Stomach smooth muscle (tissue), 2 donors: ENCODE measurements around the gene ADAMTSL2.

Experiments used
- H3K27ac ChIP-seq: one replicate; pipeline ENCODE4 v1.7.0; 2013; ENCODE audit warnings: mild to moderate bottlenecking, low read length, inconsistent platforms
- H3K27me3 ChIP-seq, 2 donors: one replicate each; pipeline ENCODE4 v1.7.0; 2013; ENCODE audit warnings: low read length in 2 of 2; ENCODE audit not compliant: insufficient read depth in 2 of 2, control insufficient read depth in 1 of 2
- H3K36me3 ChIP-seq, 2 donors: one replicate each; pipeline ENCODE4 v1.7.0; 2013; ENCODE audit warnings: low read length in 2 of 2; ENCODE audit not compliant: control insufficient read depth in 2 of 2, insufficient read depth in 2 of 2
- H3K4me1 ChIP-seq: one replicate; pipeline ENCODE4 v1.7.0; 2013; ENCODE audit warnings: low read length; ENCODE audit not compliant: control insufficient read depth, insufficient read depth
- H3K4me3 ChIP-seq, 2 donors: one replicate each; pipeline ENCODE4 v1.7.0; 2013; ENCODE audit warnings: low read length in 2 of 2
- H3K9ac ChIP-seq, 2 donors: one replicate each; pipeline ENCODE4 v1.7.0; 2013; ENCODE audit warnings: low read length in 2 of 2, mild to moderate bottlenecking in 1 of 2
- H3K9me3 ChIP-seq, 2 donors: one replicate each; pipeline ENCODE4 v1.7.0; 2013; ENCODE audit warnings: low read length in 2 of 2; ENCODE audit not compliant: control insufficient read depth in 2 of 2
- donor health status: healthy.
- donor health status: Pancreatic carcinoma.

The ADAMTSL2 gene

DNA sequence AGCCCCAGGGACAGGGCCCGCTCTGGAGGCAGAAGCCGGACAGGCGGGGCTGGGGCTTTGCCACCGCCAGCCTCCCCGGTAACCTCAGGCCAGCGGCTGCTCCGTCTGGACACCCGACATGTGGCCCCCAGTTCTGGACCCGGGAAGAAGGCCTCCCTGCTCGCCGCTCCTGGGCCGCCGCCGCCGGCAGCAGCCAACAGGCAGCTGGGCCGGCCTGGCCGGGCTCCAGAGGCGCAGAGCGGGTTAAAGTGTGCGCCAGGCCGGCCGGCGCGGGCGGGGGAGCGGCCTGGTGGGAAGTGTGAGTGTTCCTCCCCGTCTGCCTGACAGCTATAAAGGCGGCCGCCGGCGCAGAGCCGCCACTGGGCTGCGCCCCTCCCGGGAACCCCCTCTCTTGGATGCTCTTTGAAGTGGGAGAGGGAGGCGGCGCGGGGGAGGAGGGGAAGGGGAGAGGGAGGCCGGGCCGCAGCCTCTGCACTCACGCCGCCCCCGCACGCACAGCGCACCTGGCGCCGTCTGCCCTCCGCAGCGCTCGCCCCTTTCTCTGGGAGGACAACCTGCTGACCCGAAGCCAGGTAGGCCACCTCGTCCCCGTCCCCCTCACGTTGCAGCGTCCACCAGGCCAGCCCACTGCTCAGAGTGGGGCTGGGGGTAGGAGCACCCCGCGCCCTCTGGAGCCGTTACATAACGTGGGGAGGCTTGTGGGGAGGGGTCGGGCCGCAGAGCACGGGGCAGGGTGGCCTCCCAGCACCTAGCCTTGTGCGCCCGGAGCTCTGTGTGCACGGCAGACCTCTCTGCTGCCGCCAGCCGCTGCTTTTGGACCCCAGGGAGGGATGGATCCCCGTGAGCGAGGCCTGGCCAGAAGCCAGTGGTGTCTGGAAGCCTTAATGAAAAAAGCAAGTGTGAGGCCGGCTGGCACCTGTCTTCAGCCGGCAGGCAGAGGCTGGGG lies at the start of gene ADAMTSL2:
TSS of gene ADAMTSL2 (plus strand) at position 359 of the 946 bp plus-strand sequence. CDS start 2,009 bp downstream, outside the sequence.
- Histone ChIP-seq H3K27ac (peak within 1 kb of the TSS; percentile 24), H3K27me3 (no peaks in the 10 kb centered on the region), H3K9ac (peak within 1 kb of the TSS in 1 of 2 donors; percentile 48), H3K36me3 (no peaks in the 10 kb centered on the region), H3K4me1 (peaks cover 30% of the 10 kb centered on the region), H3K4me3 (peak within 1 kb of the TSS; percentile 67 to 73), H3K9me3 (no peaks in the 10 kb centered on the region)

DNA sequence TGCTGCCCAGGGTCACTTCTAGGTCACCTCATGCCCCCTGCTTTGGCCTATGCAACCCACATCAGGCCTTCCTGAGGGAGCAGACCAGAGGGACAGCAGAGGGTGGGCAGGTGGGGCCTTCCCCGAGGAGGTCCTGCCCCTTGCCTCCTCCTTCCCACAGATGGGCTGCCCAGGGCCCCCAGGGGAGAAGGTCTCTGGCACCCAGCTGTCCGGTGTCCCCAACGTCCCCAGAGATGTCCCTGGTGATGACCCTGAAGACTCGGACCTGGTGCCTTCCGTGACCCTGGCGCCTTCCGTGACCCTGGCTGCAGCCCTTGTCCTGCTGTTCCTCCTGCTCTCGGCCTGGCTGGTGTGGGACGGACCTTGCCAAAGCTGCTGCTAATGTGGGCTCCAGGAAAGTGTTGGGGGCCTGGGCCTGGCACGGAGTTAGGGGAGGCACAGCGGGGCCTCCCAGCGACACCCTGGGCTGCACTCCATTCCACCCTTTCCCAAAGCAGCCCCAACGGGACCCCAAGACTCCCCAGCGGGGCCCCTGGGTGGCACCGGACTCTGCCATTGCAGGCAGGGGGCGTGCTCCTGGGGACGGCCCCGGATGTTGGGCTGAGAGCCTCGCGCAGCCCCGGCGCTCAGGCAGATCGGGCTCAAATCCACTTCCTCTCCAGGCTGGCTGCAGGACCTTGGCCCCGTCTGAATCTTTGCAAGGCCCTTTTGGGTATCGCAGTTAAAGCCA lies 48.8 kb upstream of the ADAMTSL2 start:
- H3K27ac ChIP-seq, result no peak overlapping the region
- no peaks in the 10 kb centered on the region for H3K4me1 ChIP-seq
- no peaks in the 10 kb centered on the region for H3K36me3 ChIP-seq
- peaks cover 3 to 4% of the 10 kb centered on the region in 2 donors for H3K27me3 ChIP-seq
- no peaks in the 10 kb centered on the region for H3K9me3 ChIP-seq
- no peak overlapping the region for H3K9ac ChIP-seq
- no peak overlapping the region for H3K4me3 ChIP-seq

DNA sequence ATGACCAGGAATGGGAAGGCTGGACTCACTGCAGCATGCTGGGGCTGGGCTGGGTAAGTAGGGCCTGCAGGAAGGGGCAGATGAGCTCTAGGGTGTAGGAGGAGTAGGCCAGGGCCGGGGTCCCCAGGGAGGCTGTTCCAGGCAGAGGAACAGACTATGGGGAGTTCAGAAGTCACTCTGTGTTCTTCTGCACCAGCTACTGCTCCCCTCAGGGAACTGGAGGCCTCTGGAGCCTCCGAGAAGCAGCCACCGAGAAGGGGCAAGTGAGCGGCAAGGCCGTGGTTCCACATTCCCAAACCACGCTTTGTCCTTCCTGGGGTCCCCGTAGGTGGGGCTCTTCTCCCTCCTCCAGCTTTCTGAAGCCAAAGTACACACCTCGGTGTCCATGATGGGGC lies 47.2 kb upstream of the ADAMTSL2 start:
- no peaks in the 10 kb centered on the region for H3K36me3 ChIP-seq
- no peak overlapping the region for H3K9ac ChIP-seq
- H3K9me3 ChIP-seq, result no peaks in the 10 kb centered on the region
- peaks cover 3 to 4% of the 10 kb centered on the region in 2 donors for H3K27me3 ChIP-seq
- H3K27ac ChIP-seq, result no peak overlapping the region
- H3K4me1 ChIP-seq, result no peaks in the 10 kb centered on the region
- no peak overlapping the region for H3K4me3 ChIP-seq

DNA sequence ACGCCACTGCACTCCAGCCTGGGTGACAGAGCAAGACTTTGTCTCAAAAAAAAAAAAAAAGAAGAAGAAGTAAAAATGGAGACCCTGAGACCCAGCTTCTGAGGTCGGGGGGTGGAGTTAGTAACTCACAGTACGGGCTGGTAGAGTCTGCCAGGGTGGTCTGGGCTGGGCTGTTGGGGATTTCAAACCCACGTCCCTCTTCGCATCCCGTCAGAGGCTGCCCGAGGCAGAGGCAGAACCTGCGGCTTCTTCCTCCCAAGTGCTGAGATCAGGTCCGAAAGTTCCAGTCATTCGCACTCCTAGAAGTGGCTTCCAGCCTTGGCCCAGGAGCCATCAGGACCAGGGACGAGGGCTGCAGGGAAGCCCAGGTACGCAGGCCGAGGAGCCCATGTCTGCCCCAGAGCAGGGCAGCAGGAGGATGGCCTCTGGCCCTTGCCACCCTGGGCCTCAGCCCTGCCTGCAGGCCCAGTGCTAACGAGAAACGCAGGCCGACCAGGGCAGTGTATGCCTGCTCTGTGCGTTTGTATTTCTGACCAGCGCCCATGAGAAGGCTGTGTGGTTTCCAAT lies 45.7 kb upstream of the ADAMTSL2 start:
- Histone ChIP-seq H3K9me3 (no peaks in the 10 kb centered on the region), H3K27ac (no peak overlapping the region), H3K36me3 (no peaks in the 10 kb centered on the region), H3K4me1 (no peaks in the 10 kb centered on the region), H3K27me3 (peaks cover 3 to 4% of the 10 kb centered on the region in 2 donors), H3K9ac (no peak overlapping the region), H3K4me3 (no peak overlapping the region)

DNA sequence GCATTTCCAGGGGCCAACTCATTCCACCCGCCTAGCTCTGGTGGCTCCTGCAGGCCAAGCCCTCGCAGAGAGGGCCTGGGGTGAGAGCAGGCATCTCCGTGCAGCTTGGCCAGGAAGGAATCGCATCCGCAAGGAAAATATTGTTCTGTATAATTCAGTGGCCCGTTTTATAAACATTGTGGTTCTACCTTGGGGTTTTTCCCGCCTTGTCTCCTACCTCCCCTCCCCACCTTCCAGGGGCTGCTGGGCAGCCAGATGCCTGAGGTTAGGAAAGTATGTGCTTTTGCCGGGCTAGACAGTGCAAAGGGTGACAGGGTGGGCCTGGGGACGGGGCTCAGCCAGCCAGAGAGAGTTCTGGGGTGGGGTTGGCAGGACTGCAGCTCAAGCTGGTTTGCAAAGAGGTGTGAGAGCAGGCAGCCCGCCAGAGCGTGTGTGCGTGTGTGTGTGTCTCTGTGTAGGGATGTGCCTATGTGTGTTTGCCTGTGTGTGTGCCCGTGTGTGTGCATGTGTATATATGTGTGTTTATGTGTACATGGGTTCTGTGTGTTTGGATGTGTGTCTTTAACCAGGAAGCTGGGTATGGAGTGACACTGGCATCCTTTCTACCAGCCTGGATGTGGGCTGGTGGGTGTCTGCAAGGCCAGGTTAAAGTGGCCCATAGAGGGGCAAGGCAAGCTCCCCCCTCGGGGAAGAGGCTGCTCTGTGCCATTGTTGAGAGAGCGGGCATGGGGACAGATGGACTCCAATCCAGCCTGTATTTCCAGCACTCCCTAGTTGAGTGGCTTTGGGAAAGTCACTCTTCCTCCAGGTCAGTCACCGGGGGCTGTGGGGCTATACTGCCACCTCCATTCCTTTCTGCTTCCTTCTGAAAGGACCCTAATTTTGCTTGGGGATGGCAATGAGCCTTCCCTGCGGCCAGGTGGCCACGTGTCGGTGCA lies 45.0 kb upstream of the ADAMTSL2 start:
- no peaks in the 10 kb centered on the region for H3K36me3 ChIP-seq
- H3K27me3 ChIP-seq, result peaks cover 3 to 4% of the 10 kb centered on the region in 2 donors
- no peak overlapping the region for H3K9ac ChIP-seq
- H3K4me3 ChIP-seq, result no peak overlapping the region
- no peak overlapping the region for H3K27ac ChIP-seq
- no peaks in the 10 kb centered on the region for H3K4me1 ChIP-seq
- no peaks in the 10 kb centered on the region for H3K9me3 ChIP-seq

DNA sequence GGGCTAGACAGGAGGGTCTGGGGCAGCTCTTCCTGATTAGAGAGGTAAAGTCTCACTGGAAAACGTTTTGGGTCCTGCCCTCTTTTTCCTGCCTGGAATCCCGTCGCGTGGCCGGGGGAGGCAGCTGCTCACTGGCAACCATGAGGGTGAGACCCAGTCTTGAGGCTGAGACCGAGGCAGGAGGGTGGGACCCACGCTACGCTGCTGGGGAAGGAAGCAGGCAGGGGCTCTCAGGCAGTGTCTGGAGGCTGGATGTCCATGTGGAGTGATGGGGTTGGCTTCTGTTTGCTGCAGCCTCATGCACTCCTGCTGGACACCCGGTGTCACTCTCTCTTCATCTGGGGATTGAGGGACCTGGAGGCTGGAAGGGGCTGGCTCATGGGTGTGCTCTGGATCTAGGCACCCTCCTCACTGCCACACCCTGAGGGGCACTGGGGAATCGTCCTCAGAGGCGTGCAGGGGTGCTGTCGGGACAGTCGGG lies 44.3 kb upstream of the ADAMTSL2 start:
- H3K27ac ChIP-seq, result no peak overlapping the region
- H3K27me3 ChIP-seq, result peaks cover 3 to 4% of the 10 kb centered on the region in 2 donors

DNA sequence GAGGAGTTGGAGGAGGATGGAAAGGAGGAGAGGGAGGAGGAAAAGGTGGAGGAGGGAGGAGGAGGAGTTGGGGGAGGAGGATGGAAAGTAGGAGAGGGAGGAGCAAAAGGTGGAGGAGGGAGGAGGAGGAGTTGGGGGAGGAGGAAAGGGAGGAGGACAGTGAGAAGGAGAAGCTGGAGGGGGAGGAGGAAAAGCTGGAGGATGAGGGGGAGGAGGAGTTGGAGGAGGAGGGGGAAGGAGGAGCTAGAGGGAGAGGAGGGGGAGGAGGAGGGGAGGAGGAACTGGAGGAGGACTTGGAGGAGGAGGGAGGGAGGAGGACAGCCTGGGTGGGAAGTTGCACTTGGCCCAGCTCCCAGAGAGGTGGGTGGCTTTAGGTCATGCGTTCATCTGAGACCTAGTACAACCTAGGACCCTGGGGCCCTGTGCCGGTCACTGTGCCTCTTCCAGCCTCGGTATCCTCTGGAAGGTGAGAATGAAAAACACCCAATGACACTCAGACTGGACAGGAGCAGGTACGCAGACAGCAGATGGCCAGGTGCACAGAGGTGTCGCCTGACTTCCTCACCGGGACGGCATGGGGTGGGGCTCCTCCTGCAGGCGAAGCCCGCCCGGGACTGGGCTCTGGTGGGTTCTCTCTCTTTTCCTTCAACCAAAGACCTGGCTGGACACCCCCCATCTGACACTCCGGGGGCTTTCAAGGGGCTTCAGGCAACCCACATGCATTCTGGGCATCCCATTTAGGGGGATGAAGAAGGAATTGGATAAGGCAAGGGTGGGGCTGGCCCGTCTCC lies 43.4 kb upstream of the ADAMTSL2 start:
- H3K27me3 ChIP-seq, result peaks cover 4 to 5% of the 10 kb centered on the region in 2 donors

More for the DNA sequence above, 44.3 kb upstream of the ADAMTSL2 start:
- Histone ChIP-seq H3K4me3 (no peak overlapping the region), H3K9ac (no peak overlapping the region), H3K36me3 (no peaks in the 10 kb centered on the region), H3K9me3 (no peaks in the 10 kb centered on the region), H3K4me1 (no peaks in the 10 kb centered on the region)

DNA sequence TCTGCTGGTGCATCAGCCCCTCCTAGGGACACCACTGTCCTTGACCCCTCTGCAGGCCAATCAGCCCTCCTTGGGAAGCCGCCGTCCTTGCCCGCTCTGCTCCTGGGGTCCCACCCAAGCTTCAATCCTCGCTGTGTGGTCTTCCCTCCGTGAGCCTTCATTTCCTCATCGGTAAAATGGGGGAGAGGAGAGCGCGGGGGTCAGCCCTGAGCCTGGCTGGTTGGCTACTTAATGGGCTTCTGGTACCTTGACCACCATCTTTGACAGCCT lies 42.9 kb upstream of the ADAMTSL2 start:
- Histone ChIP-seq H3K4me3 (no peak overlapping the region), H3K27me3 (peaks cover 5 to 8% of the 10 kb centered on the region in 2 donors), H3K36me3 (no peaks in the 10 kb centered on the region), H3K9ac (no peak overlapping the region), H3K4me1 (peaks cover 3% of the 10 kb centered on the region), H3K9me3 (no peaks in the 10 kb centered on the region), H3K27ac (no peak overlapping the region)

More for the DNA sequence above, 43.4 kb upstream of the ADAMTSL2 start:
- no peaks in the 10 kb centered on the region for H3K36me3 ChIP-seq
- no peak overlapping the region for H3K27ac ChIP-seq
- H3K4me1 ChIP-seq, result peaks cover 3% of the 10 kb centered on the region
- no peaks in the 10 kb centered on the region for H3K9me3 ChIP-seq
- H3K9ac ChIP-seq, result no peak overlapping the region
- H3K4me3 ChIP-seq, result no peak overlapping the region

DNA sequence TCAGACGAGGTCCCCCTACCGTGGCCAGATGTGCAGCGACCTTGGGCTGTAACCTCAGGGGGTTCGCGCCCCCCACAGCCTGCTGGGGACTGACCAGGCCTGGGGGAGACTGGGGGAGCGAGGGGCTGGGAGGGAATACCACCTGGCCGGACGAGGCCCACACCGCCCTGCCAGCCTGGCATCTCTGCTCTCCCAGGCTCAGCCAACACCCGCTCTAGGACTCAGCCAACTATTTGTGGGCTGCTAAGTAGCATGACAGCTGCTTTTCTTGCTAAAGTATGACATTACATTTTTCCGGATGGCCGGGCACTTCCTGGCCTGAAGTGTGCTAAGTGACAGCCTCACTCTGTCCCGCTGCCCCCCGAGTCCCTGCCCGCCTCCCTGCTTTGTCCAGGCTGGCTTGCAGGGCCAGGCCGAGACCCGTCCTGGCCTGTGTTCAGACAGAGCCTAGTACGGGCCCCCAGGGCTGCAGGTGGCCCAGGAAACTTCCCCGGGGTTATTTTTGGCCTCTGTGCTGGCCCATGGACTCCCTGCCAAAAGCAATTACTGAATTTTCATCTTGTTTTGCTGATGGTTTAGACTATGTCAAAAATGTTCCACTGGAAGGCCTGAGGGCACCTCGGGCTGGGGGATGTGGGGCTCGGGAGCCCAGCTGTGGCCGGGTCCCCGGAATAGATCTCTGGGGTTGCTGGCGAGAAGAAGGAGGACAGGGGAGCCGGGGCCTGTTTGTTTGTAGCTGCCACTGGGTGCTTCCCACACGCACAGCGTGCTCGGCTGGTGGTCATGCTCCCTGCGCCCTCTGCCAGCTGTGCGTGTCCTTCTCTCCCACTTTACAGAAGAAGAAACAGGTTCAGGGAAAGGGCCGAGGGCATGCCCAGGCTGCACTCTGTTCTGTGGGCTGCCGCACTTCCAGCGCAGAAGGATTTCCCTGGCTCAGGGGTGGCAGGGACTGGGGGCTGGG lies 42.2 kb upstream of the ADAMTSL2 start:
- no peak overlapping the region for H3K27ac ChIP-seq
- no peak overlapping the region for H3K9ac ChIP-seq
- H3K4me3 ChIP-seq, result no peak overlapping the region
- H3K27me3 ChIP-seq, result peaks cover 10 to 11% of the 10 kb centered on the region in 2 donors
- no peaks in the 10 kb centered on the region for H3K9me3 ChIP-seq
- H3K4me1 ChIP-seq, result peaks cover 9% of the 10 kb centered on the region
- no peaks in the 10 kb centered on the region for H3K36me3 ChIP-seq
